WI38 (cell line): Measurements from ENCODE around the gene SOD3.

ENCODE experiments used
- H3K4me3 ChIP-seq: 2 replicates; pipeline ENCODE4 v1.5.1; 2011; ENCODE audit warnings: low read depth, mild to moderate bottlenecking, control low read depth, low read length
- TF ChIP-seq, protein P1 (sequence below): IDR thresholded peaks from 2 replicates; pipeline ENCODE4 v1.5.1; 2012; ENCODE audit warnings: low read depth, mild to moderate bottlenecking, control low read depth, low read length

Gene SOD3

DNA sequence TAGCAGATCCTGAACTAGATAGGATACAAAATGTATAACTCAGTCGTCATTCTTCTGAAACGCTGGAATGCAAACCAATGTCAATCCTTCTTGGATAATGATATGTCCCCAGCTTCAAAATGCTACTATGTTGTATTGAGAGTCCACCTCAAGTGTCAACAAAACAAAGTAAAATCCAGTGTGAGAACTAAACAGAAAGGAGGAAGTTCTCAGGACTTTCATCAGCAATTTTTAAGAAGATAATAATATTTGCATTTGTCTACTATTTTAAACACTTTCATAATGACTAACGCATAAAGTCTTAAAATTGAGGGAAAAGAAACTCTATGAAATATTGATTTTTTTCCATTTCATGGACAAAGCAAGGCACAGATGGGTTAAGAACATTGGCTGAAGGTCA lies 36.3 kb downstream of the SOD3 start:
- no peak overlapping the region for H3K4me3 ChIP-seq
- TF ChIP-seq, protein P1, sequence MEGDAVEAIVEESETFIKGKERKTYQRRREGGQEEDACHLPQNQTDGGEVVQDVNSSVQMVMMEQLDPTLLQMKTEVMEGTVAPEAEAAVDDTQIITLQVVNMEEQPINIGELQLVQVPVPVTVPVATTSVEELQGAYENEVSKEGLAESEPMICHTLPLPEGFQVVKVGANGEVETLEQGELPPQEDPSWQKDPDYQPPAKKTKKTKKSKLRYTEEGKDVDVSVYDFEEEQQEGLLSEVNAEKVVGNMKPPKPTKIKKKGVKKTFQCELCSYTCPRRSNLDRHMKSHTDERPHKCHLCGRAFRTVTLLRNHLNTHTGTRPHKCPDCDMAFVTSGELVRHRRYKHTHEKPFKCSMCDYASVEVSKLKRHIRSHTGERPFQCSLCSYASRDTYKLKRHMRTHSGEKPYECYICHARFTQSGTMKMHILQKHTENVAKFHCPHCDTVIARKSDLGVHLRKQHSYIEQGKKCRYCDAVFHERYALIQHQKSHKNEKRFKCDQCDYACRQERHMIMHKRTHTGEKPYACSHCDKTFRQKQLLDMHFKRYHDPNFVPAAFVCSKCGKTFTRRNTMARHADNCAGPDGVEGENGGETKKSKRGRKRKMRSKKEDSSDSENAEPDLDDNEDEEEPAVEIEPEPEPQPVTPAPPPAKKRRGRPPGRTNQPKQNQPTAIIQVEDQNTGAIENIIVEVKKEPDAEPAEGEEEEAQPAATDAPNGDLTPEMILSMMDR: no peak

DNA sequence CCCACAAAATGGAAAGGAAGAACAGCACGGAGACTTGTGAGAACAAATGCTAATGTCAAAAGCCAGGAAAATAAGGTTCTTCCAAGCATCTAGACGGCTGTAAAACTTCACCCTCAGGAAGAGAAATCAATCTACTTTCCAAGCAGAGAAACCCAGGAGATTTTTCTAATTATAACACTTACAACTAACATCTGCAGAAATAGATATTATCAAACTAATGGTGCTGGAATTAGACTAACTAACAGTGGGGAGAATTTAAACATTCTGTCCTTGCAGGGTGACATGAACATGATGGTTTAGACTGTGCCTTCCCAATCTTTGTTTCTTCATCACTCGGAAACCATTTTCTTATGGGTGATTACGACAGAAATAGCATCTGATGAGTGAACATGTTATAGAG lies 40.3 kb downstream of the SOD3 start:
- H3K4me3 ChIP-seq: no peak overlapping the region
- TF ChIP-seq, protein P1: no peak

DNA sequence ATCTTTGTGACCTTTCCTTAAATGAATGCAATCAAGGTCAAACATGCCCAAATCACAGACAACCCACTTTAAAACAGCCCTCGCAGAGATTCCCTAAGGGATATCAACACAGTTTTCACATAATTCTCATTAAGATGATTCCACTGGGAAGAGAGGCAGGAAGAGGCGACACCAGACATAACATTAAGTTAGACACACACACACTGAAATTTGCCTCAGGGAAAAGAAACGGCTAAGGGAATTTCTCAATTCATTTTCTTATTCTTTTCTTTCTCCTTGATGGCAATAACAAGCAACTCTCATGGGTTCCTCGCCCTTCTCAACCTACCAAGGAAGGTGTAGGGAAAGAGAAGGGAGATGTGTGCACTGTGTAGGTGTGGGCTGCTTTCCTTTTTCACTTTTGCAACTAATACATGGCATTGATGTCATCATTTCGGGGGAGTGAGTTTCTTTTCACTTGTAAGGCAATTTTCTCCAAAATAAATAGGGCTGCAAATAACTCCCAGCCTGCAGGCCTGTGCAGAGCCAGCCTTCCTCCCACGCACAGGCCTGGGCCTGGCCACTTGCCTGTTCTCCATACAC lies 41.4 kb downstream of the SOD3 start:
- H3K4me3 ChIP-seq: no peak overlapping the region
- TF ChIP-seq, protein P1: no peak

DNA sequence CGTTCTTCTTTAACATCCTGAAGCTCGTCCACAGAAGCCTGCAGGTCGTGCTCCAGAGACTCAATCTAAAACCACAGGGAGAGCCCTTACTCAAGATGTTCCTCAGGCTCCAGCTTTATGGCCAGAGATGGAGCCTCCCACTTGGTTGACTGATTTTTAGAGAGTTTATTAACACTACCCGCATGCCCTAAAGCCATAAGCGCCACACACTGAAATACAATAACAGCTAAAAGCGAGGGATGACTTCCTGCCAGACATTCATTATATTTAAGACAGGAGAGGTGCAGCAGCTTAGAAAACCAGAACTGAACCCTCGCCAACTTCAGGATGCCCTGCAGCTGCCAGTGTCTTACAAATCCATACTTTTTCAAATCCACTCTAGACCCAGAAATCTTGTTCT lies 42.0 kb downstream of the SOD3 start:
- TF ChIP-seq, protein P1: no peak
- no peak overlapping the region for H3K4me3 ChIP-seq

DNA sequence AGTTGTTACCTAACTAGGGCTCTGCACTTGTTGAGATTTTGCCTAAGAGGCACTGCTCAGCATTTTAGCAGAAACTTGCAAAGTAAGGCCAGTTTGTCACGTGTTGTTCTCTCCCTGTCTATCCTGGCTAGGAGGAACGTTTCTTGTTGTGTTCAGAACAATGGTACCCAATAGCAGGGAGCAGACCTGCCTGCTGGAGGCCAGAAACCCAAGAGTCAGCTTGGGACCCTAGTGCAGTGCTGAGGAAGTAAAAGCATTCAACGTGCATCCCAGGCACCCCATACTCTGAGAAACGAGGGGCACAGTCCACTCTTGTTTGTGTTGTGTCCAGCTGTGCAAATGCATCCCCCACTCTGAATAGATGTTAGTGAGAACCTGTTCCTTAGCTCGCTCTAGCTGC lies 42.4 kb downstream of the SOD3 start:
- TF ChIP-seq, protein P1: no peak
- H3K4me3 ChIP-seq: no peak overlapping the region

DNA sequence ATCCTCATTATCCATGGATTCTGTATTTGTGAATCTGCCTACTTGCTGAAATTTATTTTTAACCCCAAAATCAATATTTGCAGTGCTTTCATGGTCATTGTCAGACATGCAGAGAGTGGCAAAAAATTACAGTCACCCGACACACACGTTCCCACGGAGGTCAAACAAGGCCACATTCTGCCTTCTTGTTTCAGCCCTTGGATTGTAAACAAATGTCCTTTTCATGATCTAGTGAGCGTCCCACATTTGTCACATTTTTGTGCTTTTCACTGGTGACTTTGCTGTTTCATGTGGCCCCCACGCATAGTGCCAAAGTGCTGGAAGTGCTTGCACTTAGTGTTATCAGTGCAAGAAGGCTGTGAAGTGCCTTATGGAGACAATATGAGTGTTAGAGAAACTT lies 45.0 kb downstream of the SOD3 start:
- no peak overlapping the region for H3K4me3 ChIP-seq
- TF ChIP-seq, protein P1: no peak

DNA sequence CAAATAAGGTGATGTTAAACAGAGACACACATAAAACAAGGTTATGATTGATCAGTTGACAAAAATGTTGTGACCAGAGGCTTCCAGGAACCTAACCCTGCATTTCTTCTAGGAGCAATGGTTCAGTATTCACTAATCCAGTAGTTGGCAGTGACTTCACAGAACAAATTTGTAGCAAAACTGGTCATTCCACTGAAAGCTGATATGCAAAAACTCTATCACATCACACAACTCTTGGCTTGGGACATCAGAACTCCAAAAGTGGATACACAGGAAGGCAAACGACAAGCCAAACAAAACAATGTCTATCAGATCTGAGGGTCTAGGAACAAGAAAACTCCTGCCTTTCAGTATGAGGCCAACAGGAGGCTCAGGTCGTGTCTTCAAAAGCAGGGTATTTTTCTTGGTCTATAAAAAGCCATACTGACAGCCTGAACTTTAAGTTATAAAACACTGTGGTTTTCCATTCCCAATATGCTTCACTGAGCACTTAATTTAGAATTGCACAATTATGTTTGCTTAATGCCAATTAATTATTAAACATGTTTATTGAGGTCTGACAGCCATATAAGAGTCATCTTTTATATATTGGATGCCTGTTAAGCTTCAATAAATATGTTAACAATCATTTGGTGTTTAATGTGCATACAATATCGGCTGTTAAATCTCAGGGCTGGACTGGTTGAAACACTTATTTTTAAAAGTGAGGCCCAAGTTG lies 45.6 kb downstream of the SOD3 start:
- TF ChIP-seq, protein P1: no peak

More for the DNA sequence above, 45.6 kb downstream of the SOD3 start:
- no peak overlapping the region for H3K4me3 ChIP-seq
